Left ventricle myocardium inferior (tissue), 1 donor: ENCODE measurements around the gene HEXA. TPM values are rescaled to one million over a fixed set of nuclear protein-coding genes. Genes with fewer than 3 reads are reported as not detected.

Source experiments
- DNase-seq: peaks from one replicate; pipeline ENCODE4 v3.0.0-alpha.2; 2020
- H3K27ac ChIP-seq: fragments of 200-600 bp; replicated peaks from 2 replicates; pipeline ENCODE4 v1.8.0; 2021
- H3K27me3 ChIP-seq: fragments of 200-600 bp; 2 replicates; pipeline ENCODE4 v1.8.0; 2021; ENCODE audit warnings: low read depth
- H3K36me3 ChIP-seq: fragments of 200-600 bp; 2 replicates; pipeline ENCODE4 v1.8.0; 2021
- H3K4me1 ChIP-seq: fragments of 200-600 bp; 2 replicates; pipeline ENCODE4 v1.8.0; 2021
- H3K4me3 ChIP-seq: fragments of 200-600 bp; 2 replicates; pipeline ENCODE4 v1.8.0; 2021; ENCODE audit warnings: mild to moderate bottlenecking, moderate library complexity
- H3K9me3 ChIP-seq: fragments of 200-600 bp; replicated peaks from 2 replicates; pipeline ENCODE4 v1.8.0; 2021
- CTCF ChIP-seq: fragments of 200-600 bp; IDR thresholded peaks from 2 replicates; pipeline ENCODE4 v1.8.0; 2021; ENCODE audit warnings: antibody characterized with exemption, mild to moderate bottlenecking, borderline replicate concordance
- intact Hi-C: fragments of 100-400 bp; cut with micrococcal nuclease; formaldehyde crosslinking; loops from one replicate; pipeline ENCODE4 v1.11.0; 2022
- total RNA-seq: library from RNA; stranded (reverse); fragmentation: NEBNext Ultra II Directional; extraction: Animal tissue kit (Norgen Biotek cat#: 25700); gene quantifications from one replicate; pipeline ENCODE4 v1.2.1, GENCODE V29; 2021
- donor health status: DM: no; HTN: yes; CAD: no; lungs with severe emphysema.

HEXA gene
- total RNA-seq, 1 donor from 2014 or later = 58.9 TPM

DNA sequence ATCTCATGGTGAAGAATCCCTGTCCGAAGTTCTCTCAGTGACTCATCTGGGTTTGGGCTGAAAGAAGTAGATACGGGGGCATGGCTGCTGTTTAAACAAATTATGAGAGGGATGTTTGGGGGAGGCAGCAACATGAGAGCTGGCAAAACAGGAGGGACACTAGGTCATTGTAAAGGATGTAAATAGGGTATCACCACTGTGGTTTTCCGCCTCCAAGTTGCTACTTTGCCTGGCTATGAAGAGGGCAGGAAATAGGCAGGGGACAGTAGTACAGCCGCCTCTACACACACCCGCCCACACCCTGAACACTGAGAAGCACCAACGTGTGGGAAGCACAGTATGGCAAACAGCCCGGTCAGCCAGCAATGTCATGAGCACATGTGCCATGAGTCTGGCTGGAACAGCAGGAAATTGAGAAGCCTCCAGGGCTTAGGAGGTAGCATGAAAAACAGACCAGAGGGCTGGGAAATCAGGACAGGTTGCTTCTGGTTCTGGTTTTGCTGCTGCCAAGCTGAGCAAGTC, 17.1 kb downstream of the HEXA start:
- H3K4me3 ChIP-seq = peak overlapping the region; percentile 26
- DNase-seq = peak; percentile 46
- H3K4me1 ChIP-seq = peaks cover 45% of the 10 kb centered on the region
- intact Hi-C loops = no loop called here
- H3K9me3 ChIP-seq = no peaks in the 10 kb centered on the region
- peak overlapping the region; percentile 75 for H3K27ac ChIP-seq
- peaks cover 29% of the 10 kb centered on the region for H3K36me3 ChIP-seq
- H3K27me3 ChIP-seq = no peaks in the 10 kb centered on the region
- no peak for TF ChIP-seq CTCF

- DNase-seq = no peak
- no peak for TF ChIP-seq CTCF
- Histone ChIP-seq H3K9me3 (no peaks in the 10 kb centered on the region), H3K4me3 (peak overlapping the region; percentile 26), H3K4me1 (peaks cover 45% of the 10 kb centered on the region), H3K36me3 (peaks cover 35% of the 10 kb centered on the region), H3K27ac (peak overlapping the region; percentile 75), H3K27me3 (no peaks in the 10 kb centered on the region)
- intact Hi-C loops = no loop called here
These were observed 17.7 kb downstream of the HEXA start for GRCh38 chr15:72358121-72358520.

DNA sequence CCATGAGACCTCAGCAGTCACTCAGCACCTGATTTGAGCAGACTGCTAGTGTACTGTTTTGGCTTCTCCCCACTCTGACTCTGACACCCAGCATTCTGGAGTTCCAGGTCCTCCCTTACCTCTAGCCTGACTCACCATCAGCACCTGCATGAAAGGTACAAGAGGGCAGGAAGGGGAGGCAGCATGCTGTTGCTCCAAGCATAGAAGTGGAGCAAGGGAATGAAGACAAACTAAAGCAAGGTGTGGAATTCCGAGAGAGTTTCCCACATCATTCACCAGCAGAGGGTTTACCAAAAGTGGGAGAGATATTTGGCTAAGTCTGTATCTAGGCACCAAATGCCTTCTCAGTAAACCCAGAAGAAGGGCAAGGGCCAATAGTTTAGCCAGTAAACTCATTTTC, 21.3 kb downstream of the HEXA start:
- no peak for TF ChIP-seq CTCF
- intact Hi-C loops = no loop called here
- Histone ChIP-seq H3K27me3 (no peaks in the 10 kb centered on the region), H3K4me1 (peaks cover 28% of the 10 kb centered on the region), H3K9me3 (no peaks in the 10 kb centered on the region), H3K36me3 (peaks cover 70% of the 10 kb centered on the region), H3K27ac (no peak overlapping the region), H3K4me3 (no peak overlapping the region)
- DNase-seq = no peak

GRCh38 chr15:72353266-72353665, 22.5 kb downstream of the HEXA start:
- DNase-seq = no peak
- no peak for TF ChIP-seq CTCF
- Histone ChIP-seq H3K36me3 (peaks cover 82% of the 10 kb centered on the region), H3K9me3 (no peaks in the 10 kb centered on the region), H3K4me3 (no peak overlapping the region), H3K4me1 (peaks cover 16% of the 10 kb centered on the region), H3K27ac (no peak overlapping the region), H3K27me3 (no peaks in the 10 kb centered on the region)
- intact Hi-C loops = no loop called here

DNA sequence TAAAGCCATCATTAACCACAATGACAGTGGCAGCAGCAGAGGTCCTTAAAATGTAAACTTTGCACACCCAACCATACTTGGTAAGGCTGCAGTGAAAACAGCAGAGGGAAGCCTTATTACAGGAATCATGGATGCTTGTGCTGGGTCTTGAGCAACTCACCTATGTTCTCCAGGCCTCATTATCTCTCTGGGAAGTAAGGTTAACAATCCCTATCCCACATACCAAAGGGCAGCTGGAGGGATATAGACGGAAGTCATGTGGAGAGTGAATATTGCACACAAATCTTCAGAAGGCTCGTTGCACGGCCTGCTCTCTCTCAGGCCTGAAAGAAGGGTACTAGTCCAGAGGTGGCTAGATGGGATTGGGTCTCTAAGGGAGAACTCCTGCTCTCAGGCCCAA, 30.0 kb downstream of the HEXA start:
- Histone ChIP-seq H3K9me3 (no peaks in the 10 kb centered on the region), H3K4me3 (no peak overlapping the region), H3K27ac (no peak overlapping the region), H3K36me3 (peaks cover 87% of the 10 kb centered on the region), H3K4me1 (no peaks in the 10 kb centered on the region), H3K27me3 (no peaks in the 10 kb centered on the region)
- intact Hi-C loops = no loop called here
- no peak for TF ChIP-seq CTCF
- DNase-seq = no peak
